Measurements from ENCODE around the gene TMEM120B.

DNA sequence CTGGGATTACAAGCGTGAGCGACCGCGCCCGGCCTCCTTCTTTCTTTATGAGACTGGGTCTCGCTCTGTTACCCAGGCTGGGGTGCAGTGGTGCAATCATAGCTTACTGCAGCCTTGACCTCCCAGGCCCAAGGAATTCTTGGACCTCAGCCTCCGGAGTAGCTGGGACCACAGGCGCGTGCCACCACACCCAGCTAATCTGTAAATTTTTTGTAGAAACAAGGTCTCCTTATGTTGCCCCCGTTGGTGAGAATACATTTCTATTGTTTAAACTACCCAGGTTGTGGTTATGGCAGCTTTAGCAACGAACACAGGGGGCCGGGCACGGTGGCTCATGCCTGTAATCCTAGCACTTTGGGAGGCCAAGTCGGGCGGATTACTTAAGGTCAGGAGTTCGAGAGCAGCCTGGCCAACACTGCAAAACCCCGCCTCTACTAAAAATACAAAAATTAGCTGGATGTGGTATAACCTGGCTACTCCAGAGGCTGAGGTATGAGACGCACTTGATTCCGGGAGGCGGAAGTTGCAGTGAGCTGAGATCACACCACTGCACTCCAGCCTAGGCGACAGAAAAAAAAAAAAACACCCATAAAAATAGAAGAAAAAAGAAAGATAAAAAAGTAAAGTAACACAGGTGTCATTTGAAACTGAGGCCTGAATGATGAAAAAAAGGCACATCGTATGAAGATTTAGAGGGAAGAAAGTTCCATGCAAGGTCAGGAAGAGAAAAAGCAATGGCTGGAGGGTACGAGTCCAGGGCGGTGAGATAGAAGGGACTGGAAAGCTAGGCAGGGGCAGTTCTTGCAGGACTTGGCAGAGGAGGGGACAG, 977 bp upstream of the TMEM120B start:
- TF ChIP-seq CTCF (conservative IDR thresholded peaks at IDR 0.05; ENCODE audit: low read depth, low read length) (no peak), EZH2 (IDR thresholded peaks at IDR 0.05; ENCODE audit: borderline replicate concordance, low read depth, low read length, poor library complexity, severe bottlenecking) (no peak)

Measured in A673 (cell line).